Measurements from ENCODE around the gene ADTRP.

Gene ADTRP

DNA sequence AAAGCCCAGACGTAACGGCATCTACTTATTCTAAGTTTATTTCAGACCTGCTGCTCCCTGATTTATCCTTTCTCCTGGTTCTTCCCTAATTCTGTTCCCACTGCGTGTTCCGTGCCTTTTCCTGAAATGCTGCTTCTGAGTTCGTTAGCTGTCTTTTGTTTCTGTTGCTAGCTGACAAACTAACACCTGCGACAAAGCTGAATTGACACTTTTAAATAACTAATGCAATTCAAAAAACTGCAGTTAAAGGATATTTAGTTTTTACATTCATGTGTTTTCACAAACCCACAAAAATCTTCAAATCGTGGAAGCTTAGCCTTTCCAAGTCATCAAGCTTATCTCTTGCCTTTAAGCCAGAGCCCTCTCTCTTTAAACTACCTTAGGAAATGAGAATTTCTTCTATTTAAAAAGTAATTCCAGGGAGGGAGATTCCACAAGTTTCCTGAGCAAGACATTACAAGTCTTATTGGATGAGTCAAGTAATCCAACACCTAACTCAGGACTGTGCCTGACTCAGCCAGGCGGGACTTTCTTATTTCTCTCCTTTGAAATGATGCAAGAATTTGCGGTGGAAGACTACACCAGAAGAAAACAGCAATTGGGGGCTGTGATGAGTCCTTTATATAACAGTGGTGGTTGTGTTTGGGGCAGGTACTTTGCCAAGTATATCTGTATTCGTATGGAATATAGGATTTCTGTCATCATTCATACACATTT, 6.3 kb downstream of the ADTRP start:
- no peak for DNase-seq

DNA sequence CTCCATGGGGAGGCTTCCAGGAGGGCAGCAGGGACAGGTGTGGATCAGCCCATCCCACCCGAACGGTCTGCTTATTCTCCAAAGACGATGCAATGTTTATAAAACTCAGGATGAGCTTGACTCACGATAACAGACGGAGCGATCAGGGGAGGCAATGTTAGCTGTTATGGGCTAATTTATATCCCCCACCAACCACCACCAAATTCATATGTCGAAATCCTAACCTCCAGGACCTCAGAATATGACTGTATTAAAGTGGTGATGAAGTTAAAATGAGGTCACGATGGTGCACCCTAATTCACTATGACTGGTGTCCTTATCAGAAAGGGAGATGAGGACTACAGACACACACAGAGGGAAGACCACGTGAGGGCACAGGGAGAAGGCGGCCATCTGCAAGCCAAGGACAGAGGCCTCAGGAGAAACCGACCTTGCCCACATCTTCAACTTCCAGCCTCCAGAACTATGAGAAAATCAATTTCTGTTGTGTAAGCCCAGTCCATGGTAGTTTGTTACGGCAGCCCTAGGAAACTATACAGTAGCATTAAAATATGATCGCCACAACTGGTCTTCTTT, 7.0 kb downstream of the ADTRP start:
- no peak for DNase-seq

DNA sequence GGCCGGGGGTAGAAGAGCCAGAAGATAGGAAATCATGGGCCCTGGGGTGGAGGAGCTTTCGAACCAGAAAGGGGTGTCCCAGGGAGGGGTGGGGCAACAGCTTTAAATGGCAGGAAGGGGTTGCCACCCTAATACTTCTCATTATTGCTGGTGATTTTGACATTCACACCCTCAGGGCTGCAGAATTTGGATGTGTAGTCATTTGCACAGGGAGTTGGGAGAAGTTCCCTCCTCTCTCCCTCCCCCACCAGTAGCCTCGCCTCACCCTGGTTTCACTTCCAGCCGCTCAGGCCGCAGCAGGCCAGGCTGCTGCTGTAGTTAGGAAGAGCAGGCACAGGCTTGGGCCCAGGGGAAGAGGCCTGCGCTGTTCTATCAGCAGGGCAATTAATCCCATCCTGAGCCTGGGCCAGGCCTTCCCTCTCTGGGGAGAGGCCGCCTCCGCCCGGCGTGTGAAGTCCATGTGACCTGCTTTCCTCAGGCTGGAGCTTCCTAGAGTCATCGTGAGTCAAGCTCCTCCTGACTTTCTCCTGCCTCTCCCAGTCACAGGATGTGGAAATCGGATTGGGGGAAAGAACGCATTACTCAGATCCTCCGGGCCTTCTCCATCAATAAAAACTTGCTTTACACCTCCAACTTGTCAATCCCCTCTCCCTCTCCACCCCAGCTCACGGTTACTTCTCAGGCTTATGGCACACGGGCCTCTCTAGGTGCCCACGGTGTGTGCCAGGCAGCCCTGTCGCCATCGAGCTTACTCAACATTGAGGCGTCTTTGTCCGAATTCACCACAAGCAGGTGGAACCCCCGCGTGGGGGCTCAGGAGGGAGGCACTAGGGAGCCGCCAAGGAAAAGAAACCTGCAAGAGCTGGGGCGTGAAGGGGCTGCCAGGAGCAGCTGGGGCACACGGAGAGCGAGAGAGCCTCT, 7.8 kb downstream of the ADTRP start:
- DNase-seq = no peak

DNA sequence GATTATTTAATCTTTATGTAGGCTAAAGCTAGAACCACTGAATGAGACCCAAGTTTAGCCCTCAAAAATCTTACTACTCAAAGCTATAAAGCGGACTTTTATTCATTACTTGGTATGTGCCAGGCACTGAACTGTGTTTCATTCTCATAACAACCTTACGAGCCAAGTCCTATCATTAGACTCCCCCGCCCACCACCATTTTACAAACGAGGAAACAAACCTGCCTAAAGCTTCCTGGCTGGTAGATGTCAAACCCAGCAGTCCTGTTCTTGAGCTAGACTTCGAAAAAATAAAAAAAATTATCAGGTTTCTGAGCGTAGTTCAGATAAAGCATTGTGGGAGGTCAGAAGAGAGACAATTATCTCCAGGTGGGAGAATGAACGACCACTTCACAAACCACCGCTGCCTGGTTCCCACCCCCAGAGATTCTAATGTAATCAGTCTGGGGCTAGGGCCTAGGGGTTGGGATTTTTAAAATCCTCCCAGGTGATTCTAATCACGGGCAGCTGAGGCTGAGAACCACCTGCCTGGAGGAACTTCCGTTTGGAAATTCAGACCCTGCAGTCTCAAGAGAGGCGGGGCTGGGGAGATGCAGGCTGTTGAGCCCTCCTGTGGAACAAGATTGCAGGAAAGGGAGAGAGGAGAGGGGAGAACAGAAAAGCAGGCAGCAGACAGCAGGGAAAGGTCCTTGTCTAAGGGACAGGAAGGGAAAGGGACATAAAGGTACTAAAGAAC, 8.6 kb downstream of the ADTRP start:
- DNase-seq = no peak

DNA sequence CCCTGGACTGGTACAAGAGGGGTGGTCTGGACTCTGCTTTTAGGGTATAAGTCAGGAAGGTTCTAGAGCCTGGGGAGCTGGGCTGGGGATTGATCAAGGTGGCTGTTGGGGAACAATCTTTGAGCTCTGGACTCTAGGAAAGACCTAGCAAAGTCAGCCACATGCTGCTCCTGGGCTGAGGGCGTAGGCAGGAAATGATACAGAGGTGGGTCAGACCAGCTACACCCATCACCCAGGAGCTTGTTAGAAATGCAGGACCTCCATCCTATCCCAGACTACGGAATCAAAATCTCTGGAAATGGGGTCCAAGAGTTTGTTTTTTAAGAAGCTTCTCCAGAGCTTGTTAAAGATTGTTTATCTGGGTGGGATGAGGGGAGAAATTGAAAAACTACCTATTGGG, 9.4 kb downstream of the ADTRP start:
- DNase-seq = no peak

DNA sequence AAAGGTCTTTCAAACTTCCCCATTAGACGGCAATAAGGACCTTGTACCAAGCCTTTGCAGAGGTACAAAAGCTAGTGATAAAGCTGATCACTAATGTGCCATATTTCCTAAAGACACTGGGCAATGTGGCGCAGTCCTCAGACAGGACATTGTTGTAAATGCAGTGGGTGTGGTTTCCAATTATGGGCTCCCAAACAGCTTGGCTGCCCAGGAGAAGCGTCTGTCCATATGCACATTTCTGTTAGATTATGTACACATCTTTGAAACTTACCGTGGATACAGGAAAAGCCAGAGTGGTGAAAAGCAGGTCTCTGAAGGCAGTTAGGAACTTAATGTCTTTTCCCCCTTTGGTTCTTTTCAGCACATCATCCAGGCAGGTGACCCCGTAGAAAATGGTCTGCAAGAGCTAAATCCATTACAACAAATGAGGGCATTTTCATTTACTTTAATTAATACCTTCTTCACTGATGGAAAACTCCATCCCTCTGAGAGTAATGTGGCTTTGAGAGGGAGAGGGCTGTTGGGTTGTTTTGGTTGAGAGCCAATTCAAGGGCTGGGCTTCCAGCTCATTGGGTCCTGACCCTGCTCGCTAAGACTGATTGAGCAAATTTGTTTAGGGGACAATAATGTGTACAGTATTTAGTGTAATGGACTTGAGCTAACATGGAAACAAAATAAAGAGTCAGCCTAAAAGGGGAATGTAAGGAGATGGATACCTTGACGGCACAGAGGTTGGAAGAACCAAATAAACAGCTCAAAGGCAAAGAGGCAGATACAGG, 10.4 kb downstream of the ADTRP start:
- no peak for DNase-seq

DNA sequence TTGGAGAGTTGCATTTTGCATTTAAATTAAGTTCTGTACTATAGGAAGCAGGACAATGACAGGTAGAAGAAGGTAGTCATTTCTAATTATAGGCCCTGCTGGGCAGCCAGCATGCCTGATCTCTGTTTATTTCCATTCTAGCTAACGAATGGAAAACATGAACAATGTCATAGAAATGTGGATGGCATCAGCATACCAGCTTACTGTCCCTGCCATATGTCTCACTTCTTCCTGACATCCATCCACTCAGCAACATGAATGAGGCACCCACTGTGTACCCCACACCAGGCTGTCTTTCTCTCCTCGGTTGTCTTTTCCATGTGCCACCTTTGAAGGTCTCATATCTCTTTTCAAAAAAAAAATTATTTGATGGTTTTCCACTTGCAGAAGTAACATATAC, 11.1 kb downstream of the ADTRP start:
- no peak for DNase-seq

DNA sequence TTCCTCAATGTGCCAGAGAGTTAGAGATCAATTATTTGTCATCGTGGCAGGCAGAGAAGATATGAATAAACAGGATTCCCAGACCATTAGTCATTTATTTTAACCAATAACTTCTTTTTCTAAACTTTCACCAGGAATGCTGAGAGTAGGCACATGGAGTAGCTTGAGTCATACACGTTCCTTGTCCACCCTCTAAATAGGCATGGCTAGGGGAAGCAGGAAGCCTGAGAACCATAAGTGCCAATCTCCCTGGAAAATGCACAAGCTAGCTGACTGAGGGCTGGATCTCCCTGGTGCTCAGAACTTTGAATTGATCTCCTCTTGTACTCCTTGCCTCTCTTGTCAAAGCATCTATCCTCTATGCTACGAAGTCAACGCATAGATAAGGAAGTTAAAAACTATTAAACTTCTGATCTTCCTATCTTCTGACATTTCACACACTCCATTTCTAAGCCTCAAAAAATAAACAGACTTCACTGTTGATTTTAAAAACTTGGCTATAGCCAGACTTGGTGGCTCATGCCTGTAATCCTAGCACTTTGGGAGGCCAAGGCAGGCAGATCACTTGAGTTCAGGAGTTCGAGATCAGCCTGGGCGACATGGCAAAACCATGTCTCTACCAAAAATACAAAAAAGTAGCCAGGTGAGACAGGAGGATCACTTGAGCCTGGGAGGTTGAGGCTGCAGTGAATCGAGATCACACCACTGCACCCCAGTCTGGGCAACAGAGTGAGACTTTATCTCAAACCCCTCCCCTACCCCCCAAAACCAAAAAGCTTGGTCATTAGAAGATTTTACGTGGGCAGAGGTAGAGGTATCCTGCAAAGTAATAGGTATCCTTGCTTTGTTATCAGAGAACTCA, 11.8 kb downstream of the ADTRP start:
- DNase-seq = no peak

DNA sequence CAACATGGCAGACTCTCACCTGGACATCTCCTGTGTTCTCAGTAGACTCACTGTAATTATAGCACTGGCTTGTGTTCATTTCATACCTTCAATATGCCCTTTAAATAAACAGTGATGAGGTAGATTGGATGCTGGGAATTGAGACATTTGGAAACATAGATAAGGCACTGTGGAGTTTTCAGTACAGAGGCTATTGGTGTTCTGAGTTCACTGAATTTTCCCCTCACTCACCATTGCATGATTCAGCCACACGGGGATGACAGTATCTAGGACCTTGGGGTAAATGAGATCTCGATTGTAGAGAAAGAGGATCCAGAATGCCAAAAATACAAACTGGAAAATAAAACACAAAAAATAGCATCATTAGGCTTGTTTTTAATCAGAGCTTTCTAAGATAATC, 12.6 kb downstream of the ADTRP start:
- no peak for DNase-seq

DNA sequence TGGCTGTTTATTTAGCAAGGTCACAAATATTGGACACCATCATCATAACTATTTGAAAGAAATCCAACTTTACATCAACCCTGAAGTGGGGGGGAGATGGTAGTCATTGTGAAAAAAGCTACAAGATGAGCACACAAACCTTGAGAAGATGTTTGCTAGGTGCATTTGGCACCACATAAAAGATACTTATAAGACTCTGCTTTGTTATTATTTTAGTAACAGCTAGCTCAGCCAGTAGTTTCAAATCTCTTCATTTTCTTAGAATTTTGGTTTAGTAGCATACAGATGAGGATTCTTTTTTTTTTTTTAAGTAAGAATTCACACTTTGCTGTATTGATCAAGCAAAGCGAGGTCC, 14.4 kb downstream of the ADTRP start:
- no peak for DNase-seq

DNA sequence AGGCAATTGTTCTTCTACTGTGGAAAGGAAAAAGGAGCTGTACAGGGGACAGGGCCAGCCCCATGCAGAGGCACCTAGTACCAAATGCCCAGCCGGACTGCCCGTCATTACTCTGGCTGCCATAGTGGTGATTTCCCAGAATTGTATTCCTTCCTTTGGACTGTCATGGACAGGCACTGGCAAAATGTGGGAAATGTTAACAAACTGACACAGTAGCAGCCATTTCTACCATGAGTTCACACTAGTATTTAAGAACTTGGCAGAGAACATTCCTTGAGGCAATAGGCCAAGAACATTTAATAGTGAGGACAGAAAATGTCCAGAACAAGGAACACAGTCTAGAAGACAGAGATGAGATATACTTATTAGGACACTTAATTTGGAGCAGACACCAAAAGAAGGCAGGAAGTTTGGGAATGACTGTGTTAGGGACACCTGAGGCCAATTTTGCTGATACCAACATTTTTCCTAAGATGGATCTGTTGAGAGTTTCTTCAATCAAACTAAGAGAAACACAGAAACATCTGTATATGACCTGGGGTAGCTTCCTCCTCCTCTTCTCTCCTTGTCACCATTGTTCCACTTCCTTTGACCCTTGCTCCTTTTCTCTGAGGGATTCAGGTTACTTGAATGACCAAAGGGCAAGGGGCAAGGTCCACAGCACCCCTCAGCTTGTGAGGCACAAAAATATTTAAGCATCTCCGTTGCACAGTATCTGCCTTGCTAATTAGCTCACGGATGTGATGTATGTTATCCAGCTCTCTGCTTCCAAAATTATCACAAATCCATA, 14.9 kb downstream of the ADTRP start:
- no peak for DNase-seq

DNA sequence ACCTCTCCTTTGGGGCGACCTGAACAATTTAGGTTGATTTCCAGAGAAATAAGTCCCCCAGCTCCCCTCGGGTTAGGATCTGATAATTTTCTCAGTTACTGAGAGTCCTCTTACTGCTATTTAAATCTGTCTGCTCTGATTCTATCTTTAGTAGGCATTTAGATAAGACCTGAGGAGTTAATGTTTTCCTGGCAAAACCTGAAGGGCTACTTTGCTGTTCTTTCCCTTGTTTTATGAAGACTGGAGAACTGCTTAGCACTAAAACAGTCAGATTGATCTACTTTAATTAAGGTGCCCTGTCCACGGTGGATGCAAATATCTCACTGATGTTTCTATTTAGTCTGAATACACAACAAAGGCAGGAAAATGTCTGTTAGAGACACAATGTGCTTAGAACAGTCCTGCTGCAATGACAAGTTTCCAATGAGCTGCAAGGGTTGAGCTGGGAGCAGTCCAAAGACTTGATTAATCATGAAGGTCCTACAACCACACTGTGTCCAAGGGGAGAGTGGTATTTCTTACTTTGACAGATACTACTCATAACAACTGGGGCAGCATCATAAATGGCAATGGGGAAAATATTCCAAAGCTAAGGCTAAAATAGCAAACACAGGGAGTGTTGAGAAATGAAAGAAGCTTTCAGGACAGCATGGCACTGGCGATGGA, 15.7 kb downstream of the ADTRP start:
- no peak for DNase-seq

DNA sequence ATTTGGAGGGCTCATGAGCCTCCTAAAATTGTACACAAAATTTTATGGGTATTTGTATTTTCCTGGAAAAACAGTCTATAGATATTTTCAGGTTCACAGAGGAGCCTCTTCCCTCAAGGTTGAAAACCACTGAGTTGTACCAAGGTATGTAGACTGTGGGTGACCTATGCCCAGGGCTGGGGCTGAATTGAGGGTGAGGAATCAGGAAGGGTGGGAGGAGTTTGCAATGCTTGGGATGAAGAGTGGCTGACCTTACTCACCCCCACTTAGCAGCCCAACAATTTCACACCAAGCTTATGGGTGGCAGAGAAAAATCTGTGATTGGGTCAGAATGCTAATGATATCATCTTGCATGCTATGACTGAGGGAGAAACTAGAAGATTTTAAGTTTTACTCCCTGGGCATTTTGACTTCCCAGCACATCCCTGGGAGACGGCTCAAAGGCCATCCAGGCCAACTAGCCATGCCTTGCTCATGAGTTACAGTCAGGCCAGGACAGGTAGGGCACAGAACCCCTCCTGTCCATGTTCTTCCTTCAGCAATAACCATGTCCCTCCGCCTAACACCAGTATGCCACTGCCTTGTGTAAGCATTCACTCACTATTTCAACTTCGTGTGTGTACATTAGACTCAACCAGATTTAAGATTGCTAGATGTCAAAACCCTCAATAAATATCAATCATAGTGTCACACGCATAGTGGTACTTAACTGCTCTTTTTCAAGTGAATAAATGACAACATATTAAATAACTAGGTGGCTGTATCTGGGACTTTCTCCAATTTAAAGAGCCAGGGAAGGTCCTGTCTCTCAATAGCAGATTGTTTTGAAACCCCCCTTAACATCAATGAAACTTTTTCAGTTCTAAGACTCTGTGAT, 16.6 kb downstream of the ADTRP start:
- no peak for DNase-seq

DNA sequence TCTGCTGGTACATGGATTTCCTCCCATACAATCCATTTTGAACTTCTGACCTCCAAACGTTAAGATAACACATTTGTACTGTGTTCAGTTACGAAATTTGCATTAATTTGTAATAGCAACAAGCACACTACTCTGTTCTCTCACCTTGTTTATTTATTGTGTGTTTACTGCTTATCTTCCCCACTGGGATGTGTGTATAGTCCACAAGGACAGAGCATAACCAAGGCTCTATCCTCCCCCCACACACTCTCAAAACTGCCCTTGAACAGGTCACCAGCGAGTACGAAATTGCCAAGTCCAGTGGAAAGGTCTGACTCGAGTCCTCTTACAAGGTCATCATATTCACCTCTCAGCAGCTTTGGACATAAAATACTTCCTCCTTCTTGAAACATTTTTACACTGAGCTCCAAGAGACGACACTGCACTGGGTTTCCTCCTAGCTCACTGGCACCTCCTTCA, 18.6 kb downstream of the ADTRP start:
- no peak for DNase-seq

DNA sequence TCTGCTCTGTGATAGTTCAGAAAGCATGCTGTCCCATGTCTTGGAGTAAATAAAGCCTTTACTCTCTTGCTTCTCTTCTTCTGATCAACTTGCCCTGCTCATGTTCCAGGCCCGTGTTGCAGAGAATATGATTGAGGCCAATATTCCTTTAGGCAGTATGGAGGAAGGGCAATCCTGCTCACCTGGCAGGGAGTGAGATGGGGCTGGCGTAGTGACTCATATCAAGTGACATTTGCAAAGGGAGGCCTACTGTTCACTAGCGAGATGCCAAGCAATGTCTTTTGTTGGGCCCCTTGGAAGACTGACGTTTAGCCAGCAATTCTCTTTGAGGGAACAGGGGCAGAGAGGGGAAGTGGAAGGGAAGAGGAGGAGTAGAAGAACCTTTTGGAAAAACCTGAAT, 19.7 kb downstream of the ADTRP start:
- no peak for DNase-seq

DNA sequence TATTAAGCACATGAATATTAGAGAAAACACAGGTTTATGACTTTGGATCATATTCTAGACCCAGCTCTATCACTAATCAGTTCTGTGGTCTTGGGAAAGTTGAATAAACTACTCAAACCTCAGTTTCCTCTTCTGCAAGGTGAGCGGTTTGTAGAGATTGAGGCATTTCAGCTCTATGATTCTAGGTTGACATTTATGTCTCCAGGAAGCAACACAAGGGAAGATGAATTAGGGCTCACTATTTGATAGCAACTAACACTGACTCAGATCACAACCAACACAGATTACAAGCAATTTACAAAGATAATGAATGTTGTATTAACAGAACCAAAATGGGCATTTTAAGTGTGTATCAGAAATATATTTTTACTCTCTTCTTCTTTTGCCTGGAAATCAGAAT, 21.9 kb downstream of the ADTRP start:
- DNase-seq = no peak

DNA sequence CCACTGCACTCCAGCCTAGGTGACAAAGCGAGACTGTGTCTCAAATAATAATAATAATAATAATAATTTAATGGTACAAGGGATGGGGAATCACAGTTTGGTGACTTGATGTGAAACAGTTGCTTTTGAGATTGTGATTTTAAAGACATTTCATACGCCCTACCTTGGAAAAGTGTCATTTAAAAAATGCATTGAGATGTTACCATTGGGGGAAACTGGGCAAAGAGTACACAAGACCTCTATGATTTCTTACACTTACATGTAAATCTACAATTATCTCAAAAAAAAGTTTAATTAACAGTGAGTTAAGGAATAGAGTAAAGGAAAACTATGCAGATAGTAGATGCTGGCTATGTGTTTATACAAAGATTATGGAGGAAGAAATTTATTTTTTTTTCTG, 22.3 kb downstream of the ADTRP start:
- no peak for DNase-seq

DNA sequence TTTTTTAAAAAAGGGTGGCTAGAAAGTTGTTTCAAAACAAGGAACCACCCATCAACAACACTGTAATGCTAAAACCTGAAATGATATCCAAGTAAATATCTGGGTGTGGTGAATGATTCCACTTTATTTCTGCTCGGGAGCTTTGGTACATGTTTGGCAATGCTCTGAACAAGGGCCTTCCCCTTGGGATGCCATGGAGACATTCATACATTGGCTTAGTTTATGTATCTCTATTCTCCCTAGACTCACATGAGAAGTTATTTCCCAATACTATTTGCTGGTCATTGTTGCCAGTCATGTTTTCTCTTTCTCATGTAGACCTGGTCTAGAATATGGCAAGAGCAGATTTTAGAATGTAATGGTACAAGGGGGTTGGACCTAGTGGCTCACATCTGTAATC, 22.9 kb downstream of the ADTRP start:
- DNase-seq = no peak
